A673 (cell line): ENCODE results near the gene WHRN. TPM values are rescaled to one million over a fixed set of nuclear protein-coding genes. Genes with fewer than 3 reads are reported as not detected.

Experiments
- BruUV-seq: library from RNA; stranded (reverse); fragments of 400-500 nt; replicated peaks from 2 replicates; lab custom pipeline; 2021; lab: Mats Ljungman, UMichigan
- CTCF ChIA-PET: fragments of 300-600 bp; sonication (Branson Sonifier 250); formaldehyde crosslinking; loops from one replicate; lab custom pipeline; 2022; ENCODE audit warnings: antibody characterized with exemption; lab: Charles Lee
- POLR2A ChIA-PET: fragments of 300-600 bp; sonication (Branson Sonifier 250); formaldehyde crosslinking; loops from one replicate; lab custom pipeline; 2022; ENCODE audit warnings: antibody characterized with exemption; ENCODE audit not compliant: low non-redundant PET; lab: Charles Lee
- DNase-seq: peaks from one replicate; pipeline ENCODE4 v3.0.0-alpha.2; 2015; ENCODE audit warnings: low spot score
- H3K27ac ChIP-seq: fragments of 200-600 bp; sonication (generic); 2 replicates; pipeline ENCODE4 v1.5.1; 2016; ENCODE audit warnings: mixed run types, low read depth, mild to moderate bottlenecking, mixed read lengths, antibody characterized with exemption, low read length; ENCODE audit not compliant: poor library complexity, severe bottlenecking
- H3K27me3 ChIP-seq: fragments of 200-600 bp; sonication (generic); replicated peaks from 2 replicates; pipeline ENCODE4 v1.6.1; 2017; ENCODE audit warnings: mixed run types, low read depth, mild to moderate bottlenecking, mixed read lengths, antibody characterized with exemption, low read length; ENCODE audit not compliant: insufficient read depth, poor library complexity
- H3K36me3 ChIP-seq: fragments of 200-600 bp; sonication (generic); 2 replicates; pipeline ENCODE4 v1.6.1; 2016; ENCODE audit warnings: mixed run types, mild to moderate bottlenecking, mixed read lengths, antibody characterized with exemption, low read length; ENCODE audit not compliant: insufficient read depth, poor library complexity, severe bottlenecking
- H3K4me1 ChIP-seq: fragments of 200-600 bp; sonication (generic); 2 replicates; pipeline ENCODE4 v1.6.1; 2017; ENCODE audit warnings: mixed run types, mild to moderate bottlenecking, mixed read lengths, antibody characterized with exemption, low read length; ENCODE audit not compliant: insufficient read depth, poor library complexity, severe bottlenecking
- H3K4me3 ChIP-seq: fragments of 200-600 bp; sonication (generic); 2 replicates; pipeline ENCODE4 v1.5.1; 2016; ENCODE audit warnings: low read depth, mixed run types, mild to moderate bottlenecking, mixed read lengths, low read length; ENCODE audit not compliant: poor library complexity, severe bottlenecking
- H3K9me3 ChIP-seq: fragments of 200-600 bp; sonication (generic); 2 replicates; pipeline ENCODE4 v1.6.1; 2016; ENCODE audit warnings: mixed run types, low read depth, mild to moderate bottlenecking, mixed read lengths, antibody characterized with exemption, low read length; ENCODE audit not compliant: poor library complexity, severe bottlenecking
- EZH2 ChIP-seq: fragments of 200-600 bp; sonication (generic); IDR thresholded peaks from 2 replicates; pipeline ENCODE4 v1.6.1; 2017; ENCODE audit warnings: borderline replicate concordance, low read depth, mild to moderate bottlenecking, mixed read lengths, antibody characterized with exemption, low read length; ENCODE audit not compliant: poor library complexity, severe bottlenecking
- intact Hi-C: fragments of 100-400 bp; cut with micrococcal nuclease; formaldehyde crosslinking; loops from one replicate; pipeline ENCODE4 v1.10.0; 2022; ENCODE audit not compliant: unreplicated experiment
- total RNA-seq: library from RNA; stranded (reverse); gene quantifications from 2 replicates; pipeline ENCODE4 v1.2.3, GENCODE V29; 2021
- TF ChIP-seq, protein P1 (sequence below): fragments of 300-800, 200-600 bp; sonication (generic); conservative IDR thresholded peaks from 2 replicates; pipeline ENCODE4 v1.5.1; 2017; ENCODE audit warnings: low read depth, mild to moderate bottlenecking, antibody characterized with exemption, low read length, moderate library complexity, mixed read lengths

The WHRN gene
- total RNA-seq, 1 experiment from 2014 or later: 9.1 TPM

DNA sequence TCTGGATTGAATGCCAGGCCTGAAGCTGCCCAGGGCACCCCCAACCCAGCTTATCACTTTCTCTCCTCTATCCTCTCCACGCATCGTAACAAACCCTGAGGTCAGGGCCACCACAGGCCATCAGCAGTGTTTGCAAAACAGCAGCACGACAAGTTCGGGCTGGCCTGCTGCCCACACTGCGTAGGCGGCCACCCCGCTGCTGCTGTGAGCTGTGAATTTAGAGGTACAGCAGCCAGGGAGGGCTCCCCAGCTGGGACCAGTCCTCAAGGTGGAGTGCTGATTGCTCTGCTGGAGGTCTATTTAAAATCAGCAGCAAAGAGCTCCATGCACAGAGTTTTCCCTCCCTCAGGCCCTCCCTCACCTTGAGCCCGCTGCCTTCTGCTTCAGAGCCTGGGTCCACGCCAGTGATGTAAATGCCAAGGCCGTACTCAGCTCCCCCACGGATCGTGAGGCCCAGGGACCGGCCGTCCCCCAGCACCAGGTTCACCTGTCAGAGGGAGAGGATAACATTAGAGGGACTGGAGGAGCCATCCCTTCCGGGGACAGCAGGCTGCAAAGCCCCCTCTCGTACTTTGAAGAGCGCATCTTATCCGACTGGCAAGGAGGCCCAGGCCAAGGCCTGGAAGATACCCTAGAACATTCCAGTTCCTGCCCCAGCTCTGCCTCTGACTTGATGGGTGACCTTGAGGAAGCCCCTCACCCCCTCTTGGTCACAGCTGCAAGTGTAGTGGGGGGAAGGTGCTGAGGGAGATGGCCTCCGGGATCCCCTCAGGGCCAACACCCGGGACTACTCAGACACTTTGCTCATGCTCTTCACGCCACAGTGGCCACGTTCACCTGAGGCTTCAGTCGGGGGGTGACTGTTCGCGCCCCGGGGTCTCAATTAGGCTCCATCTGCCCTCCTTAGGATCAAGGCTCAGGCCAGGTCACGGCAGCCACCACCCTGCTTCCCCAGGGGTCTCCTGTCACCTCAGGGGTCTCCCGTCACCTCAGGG lies 39.1 kb downstream of the WHRN start:
- ChIA-PET POLR2A (no interaction called here), CTCF (no interaction called here)
- Histone ChIP-seq H3K9me3 (no peaks in the 10 kb centered on the region), H3K27ac (no peak overlapping the region), H3K4me3 (no peak overlapping the region), H3K27me3 (no peaks in the 10 kb centered on the region), H3K36me3 (no peaks in the 10 kb centered on the region), H3K4me1 (no peaks in the 10 kb centered on the region)
- intact Hi-C loops: no loop called here
- no TSS peak for BruUV-seq
- TF ChIP-seq, protein P1, sequence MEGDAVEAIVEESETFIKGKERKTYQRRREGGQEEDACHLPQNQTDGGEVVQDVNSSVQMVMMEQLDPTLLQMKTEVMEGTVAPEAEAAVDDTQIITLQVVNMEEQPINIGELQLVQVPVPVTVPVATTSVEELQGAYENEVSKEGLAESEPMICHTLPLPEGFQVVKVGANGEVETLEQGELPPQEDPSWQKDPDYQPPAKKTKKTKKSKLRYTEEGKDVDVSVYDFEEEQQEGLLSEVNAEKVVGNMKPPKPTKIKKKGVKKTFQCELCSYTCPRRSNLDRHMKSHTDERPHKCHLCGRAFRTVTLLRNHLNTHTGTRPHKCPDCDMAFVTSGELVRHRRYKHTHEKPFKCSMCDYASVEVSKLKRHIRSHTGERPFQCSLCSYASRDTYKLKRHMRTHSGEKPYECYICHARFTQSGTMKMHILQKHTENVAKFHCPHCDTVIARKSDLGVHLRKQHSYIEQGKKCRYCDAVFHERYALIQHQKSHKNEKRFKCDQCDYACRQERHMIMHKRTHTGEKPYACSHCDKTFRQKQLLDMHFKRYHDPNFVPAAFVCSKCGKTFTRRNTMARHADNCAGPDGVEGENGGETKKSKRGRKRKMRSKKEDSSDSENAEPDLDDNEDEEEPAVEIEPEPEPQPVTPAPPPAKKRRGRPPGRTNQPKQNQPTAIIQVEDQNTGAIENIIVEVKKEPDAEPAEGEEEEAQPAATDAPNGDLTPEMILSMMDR: no peak
- no peak for TF ChIP-seq EZH2
- DNase-seq: no peak

- Histone ChIP-seq H3K36me3 (no peaks in the 10 kb centered on the region), H3K9me3 (no peaks in the 10 kb centered on the region), H3K4me3 (no peak overlapping the region), H3K27ac (no peak overlapping the region), H3K4me1 (no peaks in the 10 kb centered on the region), H3K27me3 (no peaks in the 10 kb centered on the region)
- POLR2A ChIA-PET: no interaction called here
- no peak for DNase-seq
- intact Hi-C loops: no loop called here
- CTCF ChIA-PET: no interaction called here
- no peak for TF ChIP-seq EZH2
- TF ChIP-seq, protein P1: no peak
- BruUV-seq: no TSS peak
These were observed 39.9 kb downstream of the WHRN start for GRCh38 chr9:114465417-114465816.

DNA sequence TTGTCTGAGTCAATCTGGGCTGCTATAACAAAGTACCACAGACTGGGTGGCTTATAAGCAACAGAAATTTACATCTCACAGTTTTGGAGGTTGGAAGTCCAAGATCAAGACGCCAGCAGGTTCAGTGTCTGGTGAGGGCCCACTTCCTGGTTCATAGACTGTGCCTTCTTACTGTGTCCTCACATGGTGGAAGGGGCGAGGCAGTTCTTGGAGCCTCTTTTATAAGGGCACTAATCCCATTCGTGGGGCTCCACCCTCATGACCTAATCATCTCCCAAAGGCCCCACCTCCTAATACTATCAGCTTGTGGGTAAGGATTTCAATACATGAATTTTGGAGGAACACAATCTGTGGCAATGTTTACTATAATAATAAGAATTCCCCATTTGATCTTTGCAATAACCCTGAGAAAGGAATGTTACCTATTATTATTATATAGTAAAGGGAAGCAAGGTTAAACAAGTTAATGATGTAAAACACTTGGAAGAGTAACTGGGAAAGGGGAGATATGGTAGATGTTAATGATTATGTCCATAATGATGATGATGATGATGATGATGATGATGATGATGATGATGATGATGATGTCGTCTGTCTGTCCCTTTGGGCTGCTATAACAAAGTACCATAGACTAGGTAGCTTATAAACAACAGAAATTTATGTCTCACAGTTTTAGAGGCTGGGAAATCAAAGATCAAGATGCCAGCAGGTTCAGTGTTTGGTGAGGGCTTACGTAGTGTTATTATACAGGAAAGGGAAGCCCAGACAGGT lies 40.8 kb downstream of the WHRN start:
- H3K4me3 ChIP-seq: no peak overlapping the region
- H3K36me3 ChIP-seq: no peaks in the 10 kb centered on the region
- H3K27me3 ChIP-seq: no peaks in the 10 kb centered on the region
- no peaks in the 10 kb centered on the region for H3K4me1 ChIP-seq
- CTCF ChIA-PET: no interaction called here
- no peak for DNase-seq
- TF ChIP-seq, protein P1: no peak
- no peak for TF ChIP-seq EZH2
- POLR2A ChIA-PET: no interaction called here
- no TSS peak for BruUV-seq
- intact Hi-C loops: no loop called here
- H3K9me3 ChIP-seq: no peaks in the 10 kb centered on the region
- no peak overlapping the region for H3K27ac ChIP-seq
